GM21737 (cell line): Measurements from ENCODE around the gene MVB12A.

Experiments
- ATAC-seq: cut with Tn5 transposase; IDR thresholded peaks from one replicate; pipeline ENCODE4 v1.9.1; 2021; ENCODE audit warnings: mild to moderate bottlenecking, moderate library complexity; ENCODE audit not compliant: unreplicated experiment

Gene MVB12A

GRCh38 chr19:17470068-17470841 is 50.4 kb downstream of the MVB12A start, which contains the start of gene SLC27A1:
Gene SLC27A1 (plus strand): TSS chr19:17470524. CDS start chr19:17470541, 17 bp downstream.
- ATAC-seq, result peak; percentile 68

GRCh38 chr19:17471410-17472125 is 51.7 kb downstream of the MVB12A start:
- no peak for ATAC-seq

GRCh38 chr19:17473041-17473440 is 53.2 kb downstream of the MVB12A start:
- no peak for ATAC-seq
